SHP77 treated with DMSO at 0.1 percent for 48 hours (cell line): ENCODE results near the gene KDM2A.

Experiments
- DNase-seq: peaks from one replicate; lab custom pipeline; 2025; lab: John Stamatoyannopoulos, UW

Gene KDM2A

DNA sequence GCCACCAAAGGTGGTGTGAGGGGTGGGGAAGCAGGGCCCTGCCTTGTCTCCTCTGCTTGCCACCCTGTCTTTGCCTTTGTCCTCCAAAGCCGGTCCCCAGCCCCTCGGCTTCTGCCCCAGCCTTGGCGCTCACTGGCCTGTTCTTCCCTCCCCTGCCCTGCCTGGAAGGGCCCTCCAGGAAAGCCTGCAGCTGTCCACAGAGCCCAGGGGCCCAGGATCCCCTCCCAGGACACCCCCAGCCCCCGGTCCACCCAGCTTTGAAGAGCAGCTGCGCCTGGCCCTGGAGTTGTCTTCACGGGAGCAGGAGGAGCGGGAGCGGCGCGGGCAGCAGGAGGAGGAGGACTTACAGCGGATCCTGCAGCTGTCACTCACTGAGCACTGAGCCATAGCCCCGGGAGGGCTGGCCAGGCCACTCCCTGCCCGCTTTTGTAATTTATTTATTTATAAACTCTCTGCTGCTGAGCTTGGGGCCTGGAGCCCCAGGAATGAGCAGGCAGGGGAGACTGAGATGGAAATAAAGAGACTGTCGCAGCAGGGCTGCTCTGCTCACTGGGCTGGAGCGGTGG lies 183.0 kb downstream of the KDM2A start:
- DNase-seq = peak; percentile 56

DNA sequence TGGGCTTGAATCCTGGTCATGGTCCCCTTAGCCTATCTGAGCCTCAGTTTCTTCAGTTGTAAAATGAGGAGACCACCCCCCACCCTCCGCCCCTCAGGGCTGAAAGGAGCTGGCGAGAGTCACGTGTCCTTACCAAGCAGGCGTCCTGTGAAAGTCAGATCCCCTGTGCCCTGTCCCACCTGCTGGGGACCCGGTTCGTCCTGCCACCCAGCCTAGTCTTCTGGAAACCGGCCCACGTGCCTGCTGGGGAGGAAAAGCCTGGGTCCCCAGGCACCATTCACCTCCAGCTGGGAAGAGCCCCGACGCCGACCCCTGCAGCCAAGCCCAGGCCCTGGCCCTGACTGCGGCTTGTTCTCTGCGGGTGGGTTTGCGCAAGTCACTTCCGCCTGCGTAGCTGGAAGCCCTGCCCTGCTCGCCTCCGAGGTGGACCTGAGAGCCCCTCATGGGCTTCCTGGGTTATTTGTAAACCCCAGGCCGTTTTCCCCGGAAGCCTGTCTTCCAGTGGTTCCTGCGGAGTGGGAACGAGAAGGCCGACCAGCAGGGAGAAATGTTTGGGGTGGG lies 183.6 kb downstream of the KDM2A start:
- DNase-seq = peak; percentile 27

DNA sequence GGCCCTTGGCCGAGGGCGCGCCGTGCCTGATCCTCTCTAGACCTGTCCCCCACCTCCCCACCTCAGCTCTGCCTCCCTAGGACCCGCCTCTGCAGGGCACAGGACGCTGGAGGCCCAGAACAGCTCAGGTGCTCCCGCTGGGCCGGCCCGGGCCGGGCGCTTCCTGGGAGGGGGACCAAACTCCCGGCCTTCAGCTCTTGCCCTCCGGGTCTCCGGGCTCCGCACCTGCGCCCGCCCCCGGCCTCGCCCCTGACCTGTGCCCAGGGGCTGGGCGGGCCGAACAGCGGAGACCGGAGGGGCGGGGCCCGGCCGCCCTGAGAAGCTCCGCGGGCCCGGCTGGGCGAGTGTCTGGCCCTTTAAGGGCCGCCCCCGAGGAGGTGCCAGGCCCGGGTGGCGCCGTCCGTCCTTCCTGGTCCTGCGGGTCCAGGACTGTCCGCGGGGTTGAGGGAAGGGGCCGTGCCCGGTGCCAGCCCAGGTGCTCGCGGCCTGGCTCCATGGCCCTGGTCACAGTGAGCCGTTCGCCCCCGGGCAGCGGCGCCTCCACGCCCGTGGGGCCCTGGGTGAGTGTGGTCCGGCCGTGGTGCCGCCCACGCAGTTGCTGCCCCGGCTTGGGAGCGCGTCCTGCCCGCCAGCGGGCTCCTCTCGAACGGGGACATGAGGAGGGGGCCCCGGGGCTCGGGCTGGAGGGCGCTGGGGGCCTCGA lies 184.2 kb downstream of the KDM2A start, which contains the start of gene SSH3:
Gene SSH3, plus strand, starts transcription at position 399 of the 703 bp plus-strand sequence. Its CDS starts 96 bp downstream, at position 495.
- peak; percentile 49 for DNase-seq

DNA sequence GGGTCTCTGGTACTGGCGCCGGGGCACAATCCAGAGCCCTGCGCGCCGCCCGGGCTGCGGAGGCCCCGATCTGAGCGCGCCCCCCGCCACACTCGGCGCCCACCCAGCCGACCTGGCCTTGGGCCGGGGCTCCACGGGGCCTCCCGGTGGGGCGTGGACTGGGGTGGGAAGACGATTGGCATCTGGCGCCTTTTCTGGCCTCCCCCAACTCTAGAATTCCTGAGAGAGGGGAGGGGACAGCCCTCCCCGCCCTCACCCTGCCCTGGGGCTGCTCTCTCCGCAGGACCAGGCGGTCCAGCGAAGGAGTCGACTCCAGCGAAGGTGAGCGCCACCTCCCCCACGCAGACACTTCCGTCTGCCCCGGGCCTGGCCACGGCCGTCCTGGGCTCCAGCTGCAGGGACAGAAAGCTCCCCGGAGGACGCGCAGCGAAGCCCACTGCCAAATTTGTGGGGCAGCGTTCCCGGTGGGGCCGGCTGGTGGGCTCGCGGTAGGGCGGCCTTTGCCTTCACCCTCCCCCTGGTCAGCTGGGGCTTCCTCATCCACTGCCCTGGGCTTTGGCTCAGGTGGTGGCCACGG lies 184.9 kb downstream of the KDM2A start:
- no peak for DNase-seq

DNA sequence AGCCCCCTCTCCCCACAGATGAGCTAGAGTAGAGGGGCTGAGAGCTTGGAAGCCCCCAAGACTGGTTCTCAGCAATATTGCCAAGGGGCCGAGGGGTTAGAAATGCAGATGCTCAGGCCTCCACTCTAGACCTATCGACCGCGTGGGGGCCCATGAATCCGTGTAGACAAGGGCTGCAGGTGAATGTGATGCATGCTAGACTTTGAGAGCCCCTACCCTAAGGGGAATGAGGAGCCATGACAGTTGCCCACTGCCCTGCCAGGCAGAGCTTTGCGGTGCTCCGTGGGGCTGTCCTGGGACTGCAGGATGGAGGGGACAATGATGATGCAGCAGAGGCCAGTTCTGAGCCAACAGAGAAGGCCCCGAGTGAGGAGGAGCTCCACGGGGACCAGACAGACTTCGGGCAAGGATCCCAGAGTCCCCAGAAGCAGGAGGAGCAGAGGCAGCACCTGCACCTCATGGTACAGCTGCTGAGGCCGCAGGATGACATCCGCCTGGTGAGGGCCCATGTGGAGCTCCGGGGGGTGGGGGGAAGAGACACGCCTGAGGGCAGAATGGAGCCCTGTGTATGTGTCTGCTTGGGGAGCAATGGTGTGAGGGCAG lies 185.5 kb downstream of the KDM2A start:
- peak; percentile 23 for DNase-seq

DNA sequence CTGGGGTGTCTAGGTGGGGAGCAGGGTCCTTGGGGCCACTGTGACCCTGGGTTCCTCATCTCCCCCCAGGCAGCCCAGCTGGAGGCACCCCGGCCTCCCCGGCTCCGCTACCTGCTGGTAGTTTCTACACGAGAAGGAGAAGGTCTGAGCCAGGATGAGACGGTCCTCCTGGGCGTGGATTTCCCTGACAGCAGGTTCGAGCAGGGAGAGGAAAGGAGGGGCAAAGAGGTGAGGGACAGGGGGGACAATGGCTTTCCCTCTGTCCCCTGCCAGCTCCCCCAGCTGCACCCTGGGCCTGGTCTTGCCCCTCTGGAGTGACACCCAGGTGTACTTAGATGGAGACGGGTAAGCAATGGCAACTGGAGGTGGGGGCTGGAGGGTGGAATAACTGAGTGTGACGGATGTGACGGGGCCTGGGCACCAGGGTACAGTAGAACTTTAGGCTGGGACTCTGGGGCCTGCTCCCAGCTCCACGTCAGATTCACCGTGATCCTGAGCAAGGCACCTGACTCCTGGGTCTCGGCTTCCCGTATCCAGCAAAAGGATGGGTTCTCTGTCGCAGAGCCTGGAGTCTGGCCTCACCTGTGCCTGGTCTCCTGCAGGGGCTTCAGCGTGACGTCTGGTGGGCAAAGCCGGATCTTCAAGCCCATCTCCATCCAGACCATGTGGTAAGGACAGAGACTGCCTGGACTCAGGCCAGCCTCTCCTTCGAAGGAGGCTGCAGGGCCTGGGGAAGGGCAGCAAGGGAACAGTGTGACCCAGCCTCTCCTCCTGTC lies 187.9 kb downstream of the KDM2A start:
- no peak for DNase-seq

DNA sequence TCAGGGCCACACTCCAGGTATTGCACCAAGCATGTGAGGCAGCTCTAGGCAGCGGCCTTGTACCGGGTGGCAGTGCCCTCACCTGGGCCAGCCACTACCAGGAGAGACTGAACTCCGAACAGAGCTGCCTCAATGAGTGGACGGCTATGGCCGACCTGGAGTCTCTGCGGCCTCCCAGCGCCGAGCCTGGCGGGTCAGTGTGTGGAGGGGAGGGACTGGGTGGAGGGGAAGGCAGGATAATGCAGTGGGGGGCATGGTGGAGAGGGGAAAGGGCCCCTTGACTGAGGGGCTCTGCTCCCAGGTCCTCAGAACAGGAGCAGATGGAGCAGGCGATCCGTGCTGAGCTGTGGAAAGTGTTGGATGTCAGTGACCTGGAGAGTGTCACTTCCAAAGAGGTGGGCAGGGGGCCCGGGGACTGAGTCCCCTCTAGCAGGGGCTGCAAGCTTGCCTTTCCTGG lies 188.5 kb downstream of the KDM2A start:
- no peak for DNase-seq
